GM23338 (cell line): ENCODE results near the gene EPHB1. TPM values are rescaled to one million over a fixed set of nuclear protein-coding genes. Genes with fewer than 3 reads are reported as not detected.

Experiments
- ATAC-seq: fragments of 200-7000 bp; cut with Tn5 transposase; 3 replicates; pipeline ENCODE4 v1.9.1; 2020
- DNase-seq: peaks from one replicate; pipeline ENCODE4 v3.0.0-alpha.2; 2015; ENCODE audit warnings: low spot score
- H2AFZ ChIP-seq: fragments of 200-600 bp; sonication (generic); 2 replicates; pipeline ENCODE4 v1.8.0; 2016; ENCODE audit warnings: antibody characterized with exemption, mild to moderate bottlenecking, moderate library complexity
- H3F3A ChIP-seq: fragments of 200-600 bp; sonication (generic); replicated peaks from 2 replicates; pipeline ENCODE4 v1.8.0; 2017; ENCODE audit warnings: antibody characterized with exemption, mixed run types, low read depth
- H3K27ac ChIP-seq: fragments of 200-600 bp; sonication (generic); 2 replicates; pipeline ENCODE4 v1.6.1; 2016; ENCODE audit warnings: low read depth
- H3K27me3 ChIP-seq: fragments of 200-600 bp; sonication (generic); 2 replicates; pipeline ENCODE4 v1.8.0; 2016; ENCODE audit warnings: mild to moderate bottlenecking, mixed run types, moderate library complexity; ENCODE audit not compliant: insufficient read depth
- H3K36me3 ChIP-seq: fragments of 200-600 bp; sonication (generic); 2 replicates; pipeline ENCODE4 v1.8.0; 2016; ENCODE audit warnings: mild to moderate bottlenecking; ENCODE audit not compliant: insufficient read depth
- H3K4me1 ChIP-seq: fragments of 200-600 bp; sonication (generic); 2 replicates; pipeline ENCODE4 v1.8.0; 2016; ENCODE audit warnings: mild to moderate bottlenecking, moderate library complexity; ENCODE audit not compliant: insufficient read depth
- H3K4me2 ChIP-seq: fragments of 200-600 bp; sonication (generic); 2 replicates; pipeline ENCODE4 v1.7.1; 2017; ENCODE audit warnings: mixed run types
- H3K4me3 ChIP-seq: fragments of 200-600 bp; sonication (generic); 2 replicates; pipeline ENCODE4 v1.6.1; 2016; ENCODE audit warnings: mixed run types
- H3K79me2 ChIP-seq: fragments of 200-600 bp; sonication (generic); replicated peaks from 2 replicates; pipeline ENCODE4 v1.8.0; 2017; ENCODE audit warnings: mild to moderate bottlenecking; ENCODE audit not compliant: insufficient read depth
- H3K9me2 ChIP-seq: fragments of 200-600 bp; sonication (generic); 2 replicates; pipeline ENCODE4 v1.8.0; 2017; ENCODE audit not compliant: insufficient read depth
- H4K20me1 ChIP-seq: fragments of 200-600 bp; sonication (generic); replicated peaks from 2 replicates; pipeline ENCODE4 v1.8.0; 2017; ENCODE audit warnings: mild to moderate bottlenecking; ENCODE audit not compliant: insufficient read depth
- H3K27ac Mint-ChIP-seq: 2 replicates; pipeline ENCODE4 v1.8.0; 2020; ENCODE audit warnings: inconsistent platforms, mild to moderate bottlenecking, moderate library complexity, mixed read lengths
- H3K27me3 Mint-ChIP-seq: 3 replicates; pipeline ENCODE4 v1.8.0; 2022; ENCODE audit warnings: low read depth, mild to moderate bottlenecking, moderate library complexity, mixed read lengths, inconsistent platforms; ENCODE audit not compliant: insufficient read depth, poor library complexity
- H3K36me3 Mint-ChIP-seq: 3 replicates; pipeline ENCODE4 v1.8.0; 2021; ENCODE audit warnings: low read depth, mild to moderate bottlenecking, inconsistent platforms, moderate library complexity, mixed read lengths
- H3K4me1 Mint-ChIP-seq: 3 replicates; pipeline ENCODE4 v1.8.0; 2020; ENCODE audit warnings: mild to moderate bottlenecking, inconsistent platforms, mixed read lengths
- H3K4me3 Mint-ChIP-seq: 3 replicates; pipeline ENCODE4 v1.8.0; 2021; ENCODE audit warnings: moderate library complexity, mild to moderate bottlenecking, inconsistent platforms, mixed read lengths
- H3K9me3 Mint-ChIP-seq: 3 replicates; pipeline ENCODE4 v1.8.0; 2020; ENCODE audit warnings: moderate library complexity, mild to moderate bottlenecking, inconsistent platforms, mixed read lengths
- CREB1 ChIP-seq: fragments of 250-450 bp; sonication (Bioruptor Pico); IDR thresholded peaks from 2 replicates; pipeline ENCODE4 v1.5.0; 2020; ENCODE audit warnings: low read depth, mild to moderate bottlenecking, moderate library complexity
- EZH2phosphoT487 ChIP-seq: fragments of 200-600 bp; sonication (generic); IDR thresholded peaks from one replicate; pipeline ENCODE4 v1.8.1; 2018; ENCODE audit warnings: antibody characterized with exemption; ENCODE audit not compliant: unreplicated experiment
- JUNB ChIP-seq: IDR thresholded peaks from one replicate; pipeline ENCODE4 v1.6.1; 2016; ENCODE audit warnings: antibody characterized with exemption; ENCODE audit not compliant: unreplicated experiment
- NANOG ChIP-seq: IDR thresholded peaks from 2 replicates; pipeline ENCODE4 v1.6.1; 2016; ENCODE audit warnings: antibody characterized with exemption, borderline replicate concordance
- POLR2AphosphoS5 ChIP-seq: IDR thresholded peaks from 2 replicates; pipeline ENCODE4 v1.6.1; 2016; ENCODE audit warnings: antibody characterized with exemption, low read depth
- REST ChIP-seq: IDR thresholded peaks from one replicate; pipeline ENCODE4 v1.6.1; 2018; ENCODE audit warnings: antibody characterized with exemption; ENCODE audit not compliant: unreplicated experiment
- STAT1 ChIP-seq: IDR thresholded peaks from one replicate; pipeline ENCODE4 v1.6.1; 2016; ENCODE audit warnings: antibody characterized with exemption; ENCODE audit not compliant: unreplicated experiment
- ZNF114 ChIP-seq: fragments of 250-450 bp; sonication (Bioruptor Pico); IDR thresholded peaks from 2 replicates; pipeline ENCODE4 v1.5.0; 2020; ENCODE audit warnings: mild to moderate bottlenecking, moderate library complexity
- ZNF331 ChIP-seq: fragments of 250-450 bp; sonication (Bioruptor Pico); IDR thresholded peaks from 2 replicates; pipeline ENCODE4 v1.5.0; 2020; ENCODE audit warnings: low read depth, mild to moderate bottlenecking, moderate library complexity
- polyA plus RNA-seq: library from polyadenylated mRNA; unstranded; fragments of >200 nt; fragmentation: Nextera tagmentation; extraction: Ambion mirVana; gene quantifications from 2 replicates; pipeline ENCODE4 v1.2.1, GENCODE V29; 2016
- total RNA-seq: library from RNA; depleted of rRNA; stranded (reverse); fragments of >200 nt; shearing (Covaris generic); gene quantifications from 2 replicates; pipeline ENCODE4 v1.2.3, GENCODE V29; 2014
- TF ChIP-seq, protein P1 (sequence below): IDR thresholded peaks from 2 replicates; pipeline ENCODE4 v1.6.1; 2016; ENCODE audit warnings: antibody characterized with exemption
- TF ChIP-seq, protein P2 (sequence below), 2 experiments: fragments of 200-600 bp in 1 of 2; sonication (generic) in 1 of 2; conservative IDR thresholded peaks; 2 replicates each; pipeline versions ENCODE4 v1.5.1 to v1.6.1; 2016 to 2017; ENCODE audit warnings: antibody characterized with exemption in 2 of 2, low read depth in 2 of 2, mild to moderate bottlenecking in 2 of 2, moderate library complexity in 1 of 2

EPHB1 gene
- total and polyA plus RNA-seq, 2 experiments from 2014 or later: 2.7 to 5.2 TPM

GRCh38 chr3:135137296-135137695 is 342.2 kb downstream of the EPHB1 start:
- Mint-ChIP-seq H3K4me3 (no peak overlapping the region), H3K9me3 (no peaks in the 10 kb centered on the region), H3K27ac (no peak overlapping the region), H3K36me3 (no peaks in the 10 kb centered on the region), H3K4me1 (peaks cover 3% of the 10 kb centered on the region; the same call in 1 of the 3 replicates), H3K27me3 (no peaks in the 10 kb centered on the region)
- H3K4me1 ChIP-seq: no peaks in the 10 kb centered on the region
- peaks cover 5% of the 10 kb centered on the region; the same call in 1 of the 2 replicates for H3K9me2 ChIP-seq
- H2AFZ ChIP-seq: no peak overlapping the region
- H3K79me2 ChIP-seq: no peaks in the 10 kb centered on the region
- H3K27ac ChIP-seq: no peak overlapping the region
- DNase-seq (no peak), ATAC-seq (no peak)
- H3K36me3 ChIP-seq: no peaks in the 10 kb centered on the region
- TF ChIP-seq, protein P1, sequence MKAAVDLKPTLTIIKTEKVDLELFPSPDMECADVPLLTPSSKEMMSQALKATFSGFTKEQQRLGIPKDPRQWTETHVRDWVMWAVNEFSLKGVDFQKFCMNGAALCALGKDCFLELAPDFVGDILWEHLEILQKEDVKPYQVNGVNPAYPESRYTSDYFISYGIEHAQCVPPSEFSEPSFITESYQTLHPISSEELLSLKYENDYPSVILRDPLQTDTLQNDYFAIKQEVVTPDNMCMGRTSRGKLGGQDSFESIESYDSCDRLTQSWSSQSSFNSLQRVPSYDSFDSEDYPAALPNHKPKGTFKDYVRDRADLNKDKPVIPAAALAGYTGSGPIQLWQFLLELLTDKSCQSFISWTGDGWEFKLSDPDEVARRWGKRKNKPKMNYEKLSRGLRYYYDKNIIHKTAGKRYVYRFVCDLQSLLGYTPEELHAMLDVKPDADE: no peak
- TF ChIP-seq REST: no peak
- TF ChIP-seq POLR2AphosphoS5: no peak
- TF ChIP-seq STAT1: no peak
- TF ChIP-seq ZNF114 (CRISPR knock-in tag): no peak
- no peak for TF ChIP-seq ZNF331 (CRISPR knock-in tag)
- no peak for TF ChIP-seq JUNB
- TF ChIP-seq, protein P2, sequence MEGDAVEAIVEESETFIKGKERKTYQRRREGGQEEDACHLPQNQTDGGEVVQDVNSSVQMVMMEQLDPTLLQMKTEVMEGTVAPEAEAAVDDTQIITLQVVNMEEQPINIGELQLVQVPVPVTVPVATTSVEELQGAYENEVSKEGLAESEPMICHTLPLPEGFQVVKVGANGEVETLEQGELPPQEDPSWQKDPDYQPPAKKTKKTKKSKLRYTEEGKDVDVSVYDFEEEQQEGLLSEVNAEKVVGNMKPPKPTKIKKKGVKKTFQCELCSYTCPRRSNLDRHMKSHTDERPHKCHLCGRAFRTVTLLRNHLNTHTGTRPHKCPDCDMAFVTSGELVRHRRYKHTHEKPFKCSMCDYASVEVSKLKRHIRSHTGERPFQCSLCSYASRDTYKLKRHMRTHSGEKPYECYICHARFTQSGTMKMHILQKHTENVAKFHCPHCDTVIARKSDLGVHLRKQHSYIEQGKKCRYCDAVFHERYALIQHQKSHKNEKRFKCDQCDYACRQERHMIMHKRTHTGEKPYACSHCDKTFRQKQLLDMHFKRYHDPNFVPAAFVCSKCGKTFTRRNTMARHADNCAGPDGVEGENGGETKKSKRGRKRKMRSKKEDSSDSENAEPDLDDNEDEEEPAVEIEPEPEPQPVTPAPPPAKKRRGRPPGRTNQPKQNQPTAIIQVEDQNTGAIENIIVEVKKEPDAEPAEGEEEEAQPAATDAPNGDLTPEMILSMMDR (conservative IDR thresholded peaks at IDR 0.05; ENCODE audit: low read depth in 2 of 2): no peak
- TF ChIP-seq NANOG: no peak
- no peak for TF ChIP-seq EZH2phosphoT487
- TF ChIP-seq CREB1 (CRISPR knock-in tag): no peak
- H3F3A ChIP-seq: no peaks in the 10 kb centered on the region
- H4K20me1 ChIP-seq: no peaks in the 10 kb centered on the region
- H3K4me2 ChIP-seq: no peak overlapping the region
- no peak overlapping the region for H3K4me3 ChIP-seq
- H3K27me3 ChIP-seq: no peaks in the 10 kb centered on the region
